Endothelial cell of hepatic sinusoid (primary cell): ENCODE results near the gene KRT4.

ENCODE experiments used
- in situ Hi-C: cut with HindIII; loops from 2 replicates; pipeline ENCODE4 v1.10.0; 2017; ENCODE audit warnings: low sequenced_read_pairs

The KRT4 gene

GRCh38 chr12:52796429-52796794, 17.5 kb downstream of the KRT4 start:
- in situ Hi-C loops, result loop anchor here (5.0 kb wide), 1 partner anchor 79 kb away; no protein-coding TSS in a partner anchor

GRCh38 chr12:52795694-52796428, 18.1 kb downstream of the KRT4 start, which contains the start of gene KRT3:
Gene KRT3, minus strand, starts transcription at chr12:52796117. Its CDS starts 75 bp downstream, at chr12:52796042.
- in situ Hi-C loops, result loop anchor here (5.0 kb wide), 1 partner anchor 79 kb away; no protein-coding TSS in a partner anchor

- in situ Hi-C loops, result loop anchor here (5.0 kb wide), 1 partner anchor 78 kb away; no protein-coding TSS in a partner anchor
These were observed 18.6 kb downstream of the KRT4 start for GRCh38 chr12:52795332-52795674.

- in situ Hi-C loops, result loop anchor here (5.0 kb wide), 1 partner anchor 77 kb away; no protein-coding TSS in a partner anchor
These were observed 19.2 kb downstream of the KRT4 start for GRCh38 chr12:52794479-52795331.

GRCh38 chr12:52792185-52793029, 21.5 kb downstream of the KRT4 start:
- in situ Hi-C loops, result no loop called here

GRCh38 chr12:52791271-52792184, 22.4 kb downstream of the KRT4 start:
- in situ Hi-C loops, result no loop called here

- in situ Hi-C loops, result no loop called here
These were observed 23.3 kb downstream of the KRT4 start for GRCh38 chr12:52790427-52791270.

- in situ Hi-C loops, result no loop called here
These were observed 24.1 kb downstream of the KRT4 start for GRCh38 chr12:52789637-52790426.

- in situ Hi-C loops, result no loop called here
These were observed 24.9 kb downstream of the KRT4 start for GRCh38 chr12:52788876-52789636.

GRCh38 chr12:52788192-52788875, 25.6 kb downstream of the KRT4 start:
- in situ Hi-C loops, result no loop called here

GRCh38 chr12:52787324-52788191, 26.4 kb downstream of the KRT4 start:
- in situ Hi-C loops, result no loop called here

- in situ Hi-C loops, result no loop called here
These were observed 29.0 kb downstream of the KRT4 start for GRCh38 chr12:52784909-52785308.

- in situ Hi-C loops, result no loop called here
These were observed 30.2 kb downstream of the KRT4 start for GRCh38 chr12:52783563-52784316.

GRCh38 chr12:52782502-52782901, 31.4 kb downstream of the KRT4 start:
- in situ Hi-C loops, result no loop called here

- in situ Hi-C loops, result no loop called here
These were observed 32.4 kb downstream of the KRT4 start for GRCh38 chr12:52781399-52782082.
